T-helper 1 cell treated with Interleukin-12 subunit alpha and Interleukin-12 subunit beta and Interleukin-4 antibody, amounts not matched to agents 30 ng/mL and 1 ng/mL, for 36 hours (primary cell): ENCODE data around the gene MYO18B. TPM values are rescaled to one million over a fixed set of nuclear protein-coding genes. Genes with fewer than 3 reads are reported as not detected.

Experiments
- intact Hi-C: fragments of 100-400 bp; cut with micrococcal nuclease; formaldehyde crosslinking; loops from one replicate; pipeline ENCODE4 v1.15.1; 2024
- total RNA-seq: library from RNA; stranded (reverse); gene quantifications from 2 replicates; pipeline ENCODE4 v1.2.3, GENCODE V29; 2022

The MYO18B gene
- total RNA-seq, 1 donor from 2014 or later: 1.2 TPM

GRCh38 chr22:25747245-25747944 lies 5.4 kb downstream of the MYO18B start:
- intact Hi-C loops: no loop called here

GRCh38 chr22:25748140-25748539 lies 6.2 kb downstream of the MYO18B start:
- intact Hi-C loops: loop anchor here (2.0 kb wide), 1 partner anchor 735 kb away; the partner anchor contains the start of genes HPS4 and SRRD

- intact Hi-C loops: loop anchor here (1.0 to 2.0 kb wide), 2 partner anchors 39 to 734 kb away; partner anchors contain the start of genes HPS4 and SRRD
Measured at GRCh38 chr22:25748704-25749103, 6.7 kb downstream of the MYO18B start.

GRCh38 chr22:25749420-25750169 lies 7.6 kb downstream of the MYO18B start:
- intact Hi-C loops: loop anchor here (1.0 to 2.0 kb wide), 5 partner anchors 13 to 733 kb away; partner anchors contain the start of genes HPS4 and SRRD

GRCh38 chr22:25750569-25751173 lies 8.7 kb downstream of the MYO18B start:
- intact Hi-C loops: loop anchor here (1.0 to 2.0 kb wide), 3 partner anchors 14 to 48 kb away; no protein-coding TSS in a partner anchor

GRCh38 chr22:25751174-25751581 lies 9.2 kb downstream of the MYO18B start:
- intact Hi-C loops: loop anchor here (2.0 kb wide), 2 partner anchors 22 to 48 kb away; no protein-coding TSS in a partner anchor

GRCh38 chr22:25752615-25753214 lies 10.7 kb downstream of the MYO18B start:
- intact Hi-C loops: no loop called here

GRCh38 chr22:25753252-25753651 lies 11.3 kb downstream of the MYO18B start:
- intact Hi-C loops: no loop called here

- intact Hi-C loops: no loop called here
Measured at GRCh38 chr22:25754527-25755202, 12.7 kb downstream of the MYO18B start.

- intact Hi-C loops: no loop called here
Measured at GRCh38 chr22:25757686-25758085, 15.7 kb downstream of the MYO18B start.

GRCh38 chr22:25758316-25758715 lies 16.3 kb downstream of the MYO18B start:
- intact Hi-C loops: no loop called here

GRCh38 chr22:25759825-25760231 lies 17.8 kb downstream of the MYO18B start:
- intact Hi-C loops: no loop called here

GRCh38 chr22:25760294-25760693 lies 18.3 kb downstream of the MYO18B start:
- intact Hi-C loops: no loop called here

GRCh38 chr22:25760848-25761595 lies 19.0 kb downstream of the MYO18B start:
- intact Hi-C loops: no loop called here

GRCh38 chr22:25762147-25762546 lies 20.2 kb downstream of the MYO18B start:
- intact Hi-C loops: no loop called here

GRCh38 chr22:25763239-25763777 lies 21.3 kb downstream of the MYO18B start:
- intact Hi-C loops: no loop called here

- intact Hi-C loops: no loop called here
Measured at GRCh38 chr22:25764270-25765015, 22.5 kb downstream of the MYO18B start.

- intact Hi-C loops: no loop called here
Measured at GRCh38 chr22:25765016-25765367, 23.0 kb downstream of the MYO18B start.

- intact Hi-C loops: no loop called here
Measured at GRCh38 chr22:25765801-25766200, 23.8 kb downstream of the MYO18B start.
